K562 (cell line): Measurements from ENCODE around the gene UBXN11. TPM values are rescaled to one million over a fixed set of nuclear protein-coding genes. Genes with fewer than 3 reads are reported as not detected.

Source experiments
- ASH1L ChIP-seq: fragments of 450-650 bp; IDR thresholded peaks from 2 replicates; pipeline ENCODE4 v1.6.1; 2018; ENCODE audit warnings: borderline replicate concordance, mild to moderate bottlenecking, low read depth; ENCODE audit not compliant: partially characterized antibody
- CLOCK ChIP-seq: fragments of 250-450 bp; sonication (Bioruptor Pico); IDR thresholded peaks from 2 replicates; pipeline ENCODE4 v1.4.0; 2020; ENCODE audit warnings: mild to moderate bottlenecking, moderate library complexity, borderline replicate concordance
- CUX1 ChIP-seq: fragments of 200-800 bp; sonication (Bioruptor generic); IDR thresholded peaks from 2 replicates; pipeline ENCODE4 v1.6.1; 2016; ENCODE audit warnings: missing genetic modification characterization, missing compliant biosample characterization
- E2F8 ChIP-seq: fragments of 450-650 bp; IDR thresholded peaks from 2 replicates; pipeline ENCODE4 v1.7.1; 2018; ENCODE audit warnings: mild to moderate bottlenecking, low read depth; ENCODE audit not compliant: partially characterized antibody
- EHMT2 ChIP-seq: fragments of 450-650 bp; IDR thresholded peaks from 2 replicates; pipeline ENCODE4 v1.6.1; 2018; ENCODE audit warnings: antibody characterized with exemption
- NFIX ChIP-seq: fragments of 250-450 bp; sonication (Bioruptor Pico); IDR thresholded peaks from 2 replicates; pipeline ENCODE4 v1.4.0; 2020; ENCODE audit warnings: low read depth, mild to moderate bottlenecking, moderate library complexity
- NR4A1 ChIP-seq, 2 experiments: fragments of 250-450 bp in 1 of 2; fragments of 450-650 bp in 1 of 2; sonication (Bioruptor Pico) in 1 of 2; IDR thresholded peaks; 2 replicates each; pipeline versions ENCODE4 v1.4.0 to v1.6.1; 2016 to 2020; ENCODE audit warnings: mild to moderate bottlenecking in 2 of 2, missing compliant biosample characterization in 1 of 2, missing genetic modification characterization in 1 of 2, moderate library complexity in 1 of 2
- PTRF ChIP-seq: fragments of 450-650 bp; IDR thresholded peaks from 2 replicates; pipeline ENCODE4 v1.6.1; 2016; ENCODE audit warnings: mild to moderate bottlenecking, missing genetic modification characterization, missing compliant biosample characterization
- PTTG1 ChIP-seq: fragments of 450-650 bp; IDR thresholded peaks from 2 replicates; pipeline ENCODE4 v1.6.1; 2016; ENCODE audit warnings: low read depth, mild to moderate bottlenecking, missing genetic modification characterization, missing compliant biosample characterization
- SP2 ChIP-seq: IDR thresholded peaks from 2 replicates; pipeline ENCODE4 v1.6.1; 2011; ENCODE audit warnings: mild to moderate bottlenecking, low read depth, low read length, moderate library complexity; ENCODE audit not compliant: poor library complexity, severe bottlenecking; ENCODE audit errors: extremely low read depth
- ZNF239 ChIP-seq: fragments of 250-450 bp; sonication (Bioruptor Pico); IDR thresholded peaks from 2 replicates; pipeline ENCODE4 v1.4.0; 2020; ENCODE audit warnings: mild to moderate bottlenecking
- ZNF717 ChIP-seq: fragments of 250-450 bp; sonication (Bioruptor Pico); IDR thresholded peaks from 2 replicates; pipeline ENCODE4 v1.5.0; 2021
- polyA plus RNA-seq, 8 experiments: library from polyadenylated mRNA; depleted of rRNA in 4 of 8; stranded (reverse) in 5 of 8; unstranded in 3 of 8; fragments of >200 nt; fragmentation: Nextera tagmentation in 2 of 8; fragmentation: Illumina TruSeq in 1 of 8; extraction: Ambion mirVana in 2 of 8; extraction: Trizol in 1 of 8; gene quantifications; 2 replicates each; pipeline versions ENCODE4 v1.2.1 to v1.2.3, GENCODE V29; 2011 to 2014; ENCODE audit warnings: inconsistent platforms in 1 of 8, missing spikeins in 1 of 8
- total RNA-seq, 7 experiments: library from RNA; depleted of rRNA in 6 of 7; stranded (reverse); fragments of >200 nt in 6 of 7; fragmentation: Illumina TruSeq in 2 of 7; extraction: Trizol in 2 of 7; gene quantifications; 2 replicates each; pipeline versions ENCODE4 v1.2.1 to v1.2.3, GENCODE V29; 2011 to 2021; ENCODE audit warnings: low replicate concordance in 1 of 7

UBXN11 gene
- total and polyA plus RNA-seq, 9 of the 15 experiments (the other 6 are each of a cell fraction or from before 2014, with no cell fraction given), result 0.48 to 34.3 (median 11.3) TPM

GRCh38 chr1:26288311-26288941, 18.0 kb downstream of the UBXN11 start (continued):
- no peak for TF ChIP-seq SP2
- no peak for TF ChIP-seq PTTG1 (tag)
- no peak for TF ChIP-seq PTRF
- no peak for TF ChIP-seq ZNF717
- no peak for TF ChIP-seq NFIX
- no peak for TF ChIP-seq ASH1L
- TF ChIP-seq E2F8, result no peak
- no peak for TF ChIP-seq CLOCK
- no peak; the same call in 1 of the 2 replicates for TF ChIP-seq ZNF239
- TF ChIP-seq NR4A1 (CRISPR knock-in tag; IDR thresholded peaks at IDR 0.05), result no peak
- TF ChIP-seq NR4A1 (tag; IDR thresholded peaks at IDR 0.05), result no peak
- TF ChIP-seq CUX1 (CRISPR knock-in tag), result no peak
- TF ChIP-seq EHMT2, result no peak
